Bone marrow (tissue), 2 donors: ENCODE measurements around the gene ARHGAP22.
A peak's percentile ranks its signal among the peaks of the same experiment; 100 is the strongest.
"Not testable (repeated sequence)": the region's sequence is repeated elsewhere in the genome, so short reads cannot be mapped to it uniquely, and the experiment has no call there.

Experiments
- DNase-seq, 2 donors: peaks; one replicate each; lab custom pipeline; 2025; lab: John Stamatoyannopoulos, UW

The ARHGAP22 gene

GRCh38 chr10:48604991-48605508 lies at the start of gene ARHGAP22:
Gene ARHGAP22 (minus strand): TSS chr10:48605073. CDS start chr10:48604796, 277 bp downstream.
- DNase-seq, result no peak

GRCh38 chr10:48653944-48654698 lies 49.2 kb upstream of the ARHGAP22 start:
- no peak for DNase-seq

- no peak for DNase-seq
Measured at GRCh38 chr10:48653347-48653746, 48.5 kb upstream of the ARHGAP22 start.

GRCh38 chr10:48652344-48652743 lies 47.5 kb upstream of the ARHGAP22 start:
- DNase-seq, result no peak

GRCh38 chr10:48651839-48652238 lies 47.0 kb upstream of the ARHGAP22 start:
- no peak for DNase-seq

GRCh38 chr10:48651293-48651692 lies 46.4 kb upstream of the ARHGAP22 start:
- no peak for DNase-seq

GRCh38 chr10:48649349-48649944 lies 44.6 kb upstream of the ARHGAP22 start:
- no peak for DNase-seq

- DNase-seq, result no peak
Measured at GRCh38 chr10:48648172-48648942, 43.5 kb upstream of the ARHGAP22 start.

- DNase-seq, result not testable (repeated sequence)
Measured at GRCh38 chr10:48647073-48647472, 42.2 kb upstream of the ARHGAP22 start.

GRCh38 chr10:48645600-48645999 lies 40.7 kb upstream of the ARHGAP22 start:
- DNase-seq, result no peak

- not testable (repeated sequence) for DNase-seq
Measured at GRCh38 chr10:48641099-48641690, 36.3 kb upstream of the ARHGAP22 start.

GRCh38 chr10:48640326-48640725 lies 35.5 kb upstream of the ARHGAP22 start:
- DNase-seq, result no peak

GRCh38 chr10:48639632-48640031 lies 34.8 kb upstream of the ARHGAP22 start:
- DNase-seq, result peak in 1 of 2 donors; percentile 61

GRCh38 chr10:48638739-48639527 lies 34.1 kb upstream of the ARHGAP22 start:
- DNase-seq, result no peak

- DNase-seq, result no peak
Measured at GRCh38 chr10:48638158-48638557, 33.3 kb upstream of the ARHGAP22 start.

- DNase-seq, result no peak
Measured at GRCh38 chr10:48636901-48637300, 32.0 kb upstream of the ARHGAP22 start.

- DNase-seq, result no peak
Measured at GRCh38 chr10:48636231-48636630, 31.4 kb upstream of the ARHGAP22 start.

- no peak for DNase-seq
Measured at GRCh38 chr10:48634984-48635557, 30.2 kb upstream of the ARHGAP22 start.

GRCh38 chr10:48634198-48634983 lies 29.5 kb upstream of the ARHGAP22 start:
- DNase-seq, result peak; percentile 47 to 96
